ENCODE data around the gene NCAPD3.

Gene NCAPD3

DNA sequence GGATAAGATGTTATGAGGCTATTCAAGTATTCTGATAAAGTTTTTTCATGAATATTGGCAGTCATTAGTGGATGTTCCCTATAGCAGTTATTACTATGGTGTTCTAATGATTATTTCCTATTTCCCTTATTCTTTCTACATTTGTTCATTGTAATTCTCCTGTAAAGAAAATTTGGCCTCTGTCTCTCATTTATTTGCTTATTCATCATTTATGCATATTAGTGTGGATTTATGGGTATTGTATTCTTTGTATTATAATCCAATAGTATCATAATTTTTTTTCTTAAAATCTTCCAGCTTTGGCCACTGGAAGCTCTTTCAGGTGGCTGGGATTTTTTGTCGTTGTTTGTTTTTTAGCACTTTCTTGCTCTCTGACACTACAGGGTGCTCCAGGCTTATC is 107.6 kb downstream of the NCAPD3 start:
- no peak for TF ChIP-seq CREB1 (IDR thresholded peaks at IDR 0.05; ENCODE audit: low read depth)
- no peak for TF ChIP-seq RAD21 (IDR thresholded peaks at IDR 0.05; ENCODE audit: low read depth)
- TF ChIP-seq TAF1 (IDR thresholded peaks at IDR 0.05; ENCODE audit: low read depth), result no peak

GRCh38 chr11:134110252-134110815 is 113.4 kb downstream of the NCAPD3 start:
- TF ChIP-seq NFIC (IDR thresholded peaks at IDR 0.05) (no peak), TAF1 (IDR thresholded peaks at IDR 0.05; ENCODE audit: low read depth) (no peak), REST (IDR thresholded peaks at IDR 0.05; ENCODE audit: low read depth) (no peak), YY1 (IDR thresholded peaks at IDR 0.05; ENCODE audit: low read depth) (no peak), ZBTB7A (IDR thresholded peaks at IDR 0.05; ENCODE audit: low read depth) (no peak), RAD21 (IDR thresholded peaks at IDR 0.05; ENCODE audit: low read depth) (no peak)

All from Ishikawa (cell line).